ENCODE measurements around the gene FARS2.

Gene FARS2

GRCh38 chr6:5657684-5658430 lies 396.5 kb downstream of the FARS2 start:
- Mint-ChIP-seq H3K9me3 (peaks cover 7% of the 10 kb centered on the region), H3K27me3 (ENCODE audit: low read depth, poor library complexity) (peaks cover 6% of the 10 kb centered on the region), H3K27ac (no peak overlapping the region), H3K4me3 (no peak overlapping the region), H3K36me3 (ENCODE audit: low read depth) (peaks cover 22% of the 10 kb centered on the region), H3K4me1 (peaks cover 13% of the 10 kb centered on the region)
- no peak for DNase-seq
- TF ChIP-seq CTCF (IDR thresholded peaks at IDR 0.05), result no peak

GRCh38 chr6:5659467-5659866 lies 398.2 kb downstream of the FARS2 start:
- H3K36me3 Mint-ChIP-seq (ENCODE audit: low read depth), result peaks cover 18% of the 10 kb centered on the region
- no peak overlapping the region for H3K27ac Mint-ChIP-seq
- no peak for TF ChIP-seq CTCF (IDR thresholded peaks at IDR 0.05)
- H3K4me3 Mint-ChIP-seq, result no peak overlapping the region
- DNase-seq, result no peak
- H3K4me1 Mint-ChIP-seq, result peaks cover 18% of the 10 kb centered on the region
- peaks cover 7% of the 10 kb centered on the region for H3K9me3 Mint-ChIP-seq
- peaks cover 6% of the 10 kb centered on the region for H3K27me3 Mint-ChIP-seq (ENCODE audit: low read depth, poor library complexity)

- TF ChIP-seq CTCF (IDR thresholded peaks at IDR 0.05), result no peak
- Mint-ChIP-seq H3K9me3 (no peaks in the 10 kb centered on the region), H3K27me3 (ENCODE audit: low read depth, poor library complexity) (peaks cover 7% of the 10 kb centered on the region), H3K4me3 (no peak overlapping the region), H3K27ac (no peak overlapping the region), H3K36me3 (ENCODE audit: low read depth) (peaks cover 5% of the 10 kb centered on the region), H3K4me1 (peaks cover 31% of the 10 kb centered on the region)
- DNase-seq, result no peak
Observed at GRCh38 chr6:5660772-5661171, 399.5 kb downstream of the FARS2 start.

- H3K36me3 Mint-ChIP-seq (ENCODE audit: low read depth), result no peaks in the 10 kb centered on the region
Observed at GRCh38 chr6:5662797-5663196, 401.5 kb downstream of the FARS2 start.

GRCh38 chr6:5663259-5663658 lies 401.9 kb downstream of the FARS2 start:
- no peak for TF ChIP-seq CTCF (IDR thresholded peaks at IDR 0.05)
- Mint-ChIP-seq H3K4me1 (peaks cover 33% of the 10 kb centered on the region), H3K4me3 (no peak overlapping the region), H3K27me3 (ENCODE audit: low read depth, poor library complexity) (peaks cover 7% of the 10 kb centered on the region), H3K36me3 (ENCODE audit: low read depth) (no peaks in the 10 kb centered on the region), H3K27ac (no peak overlapping the region), H3K9me3 (no peaks in the 10 kb centered on the region)
- DNase-seq, result no peak

More at GRCh38 chr6:5662797-5663196, 401.5 kb downstream of the FARS2 start:
- Mint-ChIP-seq H3K4me3 (no peak overlapping the region), H3K4me1 (peaks cover 33% of the 10 kb centered on the region), H3K27me3 (ENCODE audit: low read depth, poor library complexity) (peaks cover 7% of the 10 kb centered on the region), H3K9me3 (no peaks in the 10 kb centered on the region), H3K27ac (no peak overlapping the region)
- DNase-seq, result no peak
- TF ChIP-seq CTCF (IDR thresholded peaks at IDR 0.05), result no peak

- DNase-seq, result no peak
- H3K27ac Mint-ChIP-seq, result no peak overlapping the region
- H3K36me3 Mint-ChIP-seq (ENCODE audit: low read depth), result no peaks in the 10 kb centered on the region
- no peaks in the 10 kb centered on the region for H3K9me3 Mint-ChIP-seq
- peaks cover 33% of the 10 kb centered on the region for H3K4me1 Mint-ChIP-seq
- peaks cover 7% of the 10 kb centered on the region for H3K27me3 Mint-ChIP-seq (ENCODE audit: low read depth, poor library complexity)
- no peak overlapping the region for H3K4me3 Mint-ChIP-seq
- TF ChIP-seq CTCF (IDR thresholded peaks at IDR 0.05), result no peak
Observed at GRCh38 chr6:5663739-5664138, 402.4 kb downstream of the FARS2 start.
